ENCODE results near the gene RSU1.

DNA sequence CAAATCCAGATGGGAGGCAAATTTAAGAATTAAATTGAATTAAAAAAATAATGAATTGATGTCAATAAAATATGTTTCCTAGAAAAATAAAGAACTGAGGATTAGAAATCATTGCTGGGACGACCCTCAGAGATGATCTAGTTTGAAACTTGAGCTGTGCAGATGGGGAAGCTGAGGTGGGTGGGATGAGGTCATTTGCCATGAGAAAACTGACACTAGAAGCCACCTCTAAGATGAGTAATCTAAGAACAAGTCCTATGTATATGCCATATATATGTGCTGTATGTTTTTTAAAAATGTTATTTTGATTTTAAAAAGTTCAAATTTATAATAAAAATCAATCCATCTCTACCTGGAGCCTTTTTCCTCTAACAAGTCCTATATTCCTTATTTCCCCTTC lies 135.7 kb downstream of the RSU1 start:
- TF ChIP-seq POLR2AphosphoS5 (IDR thresholded peaks at IDR 0.05; ENCODE audit: low read depth, low read length): no peak
- TF ChIP-seq, protein P1, sequence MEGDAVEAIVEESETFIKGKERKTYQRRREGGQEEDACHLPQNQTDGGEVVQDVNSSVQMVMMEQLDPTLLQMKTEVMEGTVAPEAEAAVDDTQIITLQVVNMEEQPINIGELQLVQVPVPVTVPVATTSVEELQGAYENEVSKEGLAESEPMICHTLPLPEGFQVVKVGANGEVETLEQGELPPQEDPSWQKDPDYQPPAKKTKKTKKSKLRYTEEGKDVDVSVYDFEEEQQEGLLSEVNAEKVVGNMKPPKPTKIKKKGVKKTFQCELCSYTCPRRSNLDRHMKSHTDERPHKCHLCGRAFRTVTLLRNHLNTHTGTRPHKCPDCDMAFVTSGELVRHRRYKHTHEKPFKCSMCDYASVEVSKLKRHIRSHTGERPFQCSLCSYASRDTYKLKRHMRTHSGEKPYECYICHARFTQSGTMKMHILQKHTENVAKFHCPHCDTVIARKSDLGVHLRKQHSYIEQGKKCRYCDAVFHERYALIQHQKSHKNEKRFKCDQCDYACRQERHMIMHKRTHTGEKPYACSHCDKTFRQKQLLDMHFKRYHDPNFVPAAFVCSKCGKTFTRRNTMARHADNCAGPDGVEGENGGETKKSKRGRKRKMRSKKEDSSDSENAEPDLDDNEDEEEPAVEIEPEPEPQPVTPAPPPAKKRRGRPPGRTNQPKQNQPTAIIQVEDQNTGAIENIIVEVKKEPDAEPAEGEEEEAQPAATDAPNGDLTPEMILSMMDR (IDR thresholded peaks at IDR 0.05 in 2 of 3, conservative IDR thresholded peaks at IDR 0.05 in 1 of 3; ENCODE audit: borderline replicate concordance in 1 of 3, insufficient read depth in 1 of 3, low read depth in 2 of 3, low read length in 2 of 3): no peak
- TF ChIP-seq, protein P2, sequence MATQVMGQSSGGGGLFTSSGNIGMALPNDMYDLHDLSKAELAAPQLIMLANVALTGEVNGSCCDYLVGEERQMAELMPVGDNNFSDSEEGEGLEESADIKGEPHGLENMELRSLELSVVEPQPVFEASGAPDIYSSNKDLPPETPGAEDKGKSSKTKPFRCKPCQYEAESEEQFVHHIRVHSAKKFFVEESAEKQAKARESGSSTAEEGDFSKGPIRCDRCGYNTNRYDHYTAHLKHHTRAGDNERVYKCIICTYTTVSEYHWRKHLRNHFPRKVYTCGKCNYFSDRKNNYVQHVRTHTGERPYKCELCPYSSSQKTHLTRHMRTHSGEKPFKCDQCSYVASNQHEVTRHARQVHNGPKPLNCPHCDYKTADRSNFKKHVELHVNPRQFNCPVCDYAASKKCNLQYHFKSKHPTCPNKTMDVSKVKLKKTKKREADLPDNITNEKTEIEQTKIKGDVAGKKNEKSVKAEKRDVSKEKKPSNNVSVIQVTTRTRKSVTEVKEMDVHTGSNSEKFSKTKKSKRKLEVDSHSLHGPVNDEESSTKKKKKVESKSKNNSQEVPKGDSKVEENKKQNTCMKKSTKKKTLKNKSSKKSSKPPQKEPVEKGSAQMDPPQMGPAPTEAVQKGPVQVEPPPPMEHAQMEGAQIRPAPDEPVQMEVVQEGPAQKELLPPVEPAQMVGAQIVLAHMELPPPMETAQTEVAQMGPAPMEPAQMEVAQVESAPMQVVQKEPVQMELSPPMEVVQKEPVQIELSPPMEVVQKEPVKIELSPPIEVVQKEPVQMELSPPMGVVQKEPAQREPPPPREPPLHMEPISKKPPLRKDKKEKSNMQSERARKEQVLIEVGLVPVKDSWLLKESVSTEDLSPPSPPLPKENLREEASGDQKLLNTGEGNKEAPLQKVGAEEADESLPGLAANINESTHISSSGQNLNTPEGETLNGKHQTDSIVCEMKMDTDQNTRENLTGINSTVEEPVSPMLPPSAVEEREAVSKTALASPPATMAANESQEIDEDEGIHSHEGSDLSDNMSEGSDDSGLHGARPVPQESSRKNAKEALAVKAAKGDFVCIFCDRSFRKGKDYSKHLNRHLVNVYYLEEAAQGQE (IDR thresholded peaks at IDR 0.05; ENCODE audit: low read depth): no peak
- no peak for TF ChIP-seq CEBPB (IDR thresholded peaks at IDR 0.05; ENCODE audit: low read depth)
- no peak for TF ChIP-seq POLR2A (IDR thresholded peaks at IDR 0.05; ENCODE audit: borderline replicate concordance, extremely low read depth, insufficient read depth, insufficient read length)
- no peak for TF ChIP-seq SRF (IDR thresholded peaks at IDR 0.05; ENCODE audit: low read depth)
- TF ChIP-seq FOSL1 (IDR thresholded peaks at IDR 0.05; ENCODE audit: low read depth): no peak
- no peak for TF ChIP-seq JUND (IDR thresholded peaks at IDR 0.05)
- no peak for TF ChIP-seq EZH2 (IDR thresholded peaks at IDR 0.05)
- no peak for TF ChIP-seq RAD21 (IDR thresholded peaks at IDR 0.05; ENCODE audit: low read depth)
- TF ChIP-seq, protein P3, sequence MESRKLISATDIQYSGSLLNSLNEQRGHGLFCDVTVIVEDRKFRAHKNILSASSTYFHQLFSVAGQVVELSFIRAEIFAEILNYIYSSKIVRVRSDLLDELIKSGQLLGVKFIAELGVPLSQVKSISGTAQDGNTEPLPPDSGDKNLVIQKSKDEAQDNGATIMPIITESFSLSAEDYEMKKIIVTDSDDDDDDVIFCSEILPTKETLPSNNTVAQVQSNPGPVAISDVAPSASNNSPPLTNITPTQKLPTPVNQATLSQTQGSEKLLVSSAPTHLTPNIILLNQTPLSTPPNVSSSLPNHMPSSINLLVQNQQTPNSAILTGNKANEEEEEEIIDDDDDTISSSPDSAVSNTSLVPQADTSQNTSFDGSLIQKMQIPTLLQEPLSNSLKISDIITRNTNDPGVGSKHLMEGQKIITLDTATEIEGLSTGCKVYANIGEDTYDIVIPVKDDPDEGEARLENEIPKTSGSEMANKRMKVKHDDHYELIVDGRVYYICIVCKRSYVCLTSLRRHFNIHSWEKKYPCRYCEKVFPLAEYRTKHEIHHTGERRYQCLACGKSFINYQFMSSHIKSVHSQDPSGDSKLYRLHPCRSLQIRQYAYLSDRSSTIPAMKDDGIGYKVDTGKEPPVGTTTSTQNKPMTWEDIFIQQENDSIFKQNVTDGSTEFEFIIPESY (IDR thresholded peaks at IDR 0.05; ENCODE audit: extremely low read depth, insufficient replicate concordance, low read length): no peak
- no peak for TF ChIP-seq EZH2phosphoT487 (IDR thresholded peaks at IDR 0.05; ENCODE audit: borderline replicate concordance)
- TF ChIP-seq YY1 (IDR thresholded peaks at IDR 0.05; ENCODE audit: extremely low read depth, insufficient replicate concordance, low read depth, low read length): no peak
- no peak for TF ChIP-seq TCF7L2 (IDR thresholded peaks at IDR 0.05; ENCODE audit: borderline replicate concordance, extremely low read depth, insufficient read depth, insufficient read length)
